Activated gamma-delta T cell treated with anti-CD3 and anti-CD28 coated beads, Interleukin-2, amount 50 U/mL, for 16 hours (primary cell): Measurements from ENCODE around the gene GBF1.

ENCODE experiments used
- DNase-seq: peaks from one replicate; pipeline ENCODE4 v3.0.0-alpha.2; 2020; ENCODE audit warnings: low read depth

The GBF1 gene

GRCh38 chr10:102424145-102424544 is 178.8 kb downstream of the GBF1 start:
- DNase-seq: no peak

- no peak for DNase-seq
Measured at GRCh38 chr10:102424916-102425315, 179.6 kb downstream of the GBF1 start.

DNA sequence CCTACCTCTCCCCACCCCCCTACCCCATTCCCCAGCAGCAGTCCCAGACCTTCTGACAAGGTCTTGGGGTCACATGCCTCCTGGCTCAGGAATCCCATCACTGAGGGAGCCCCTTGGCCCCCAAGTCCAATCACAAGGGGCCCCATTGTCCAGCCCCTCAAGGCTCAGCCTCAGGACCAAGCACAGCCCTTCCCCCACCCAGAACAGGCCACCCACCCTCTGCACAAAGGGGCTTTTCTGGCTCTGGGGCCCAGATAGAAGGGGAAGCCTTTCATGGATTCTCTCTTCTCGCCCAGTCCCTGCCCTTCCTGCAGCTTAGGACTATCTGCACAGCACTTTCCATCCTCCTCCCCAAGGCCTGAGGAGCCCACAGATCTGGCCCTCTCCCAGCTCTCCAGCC is 180.1 kb downstream of the GBF1 start:
- no peak for DNase-seq

DNA sequence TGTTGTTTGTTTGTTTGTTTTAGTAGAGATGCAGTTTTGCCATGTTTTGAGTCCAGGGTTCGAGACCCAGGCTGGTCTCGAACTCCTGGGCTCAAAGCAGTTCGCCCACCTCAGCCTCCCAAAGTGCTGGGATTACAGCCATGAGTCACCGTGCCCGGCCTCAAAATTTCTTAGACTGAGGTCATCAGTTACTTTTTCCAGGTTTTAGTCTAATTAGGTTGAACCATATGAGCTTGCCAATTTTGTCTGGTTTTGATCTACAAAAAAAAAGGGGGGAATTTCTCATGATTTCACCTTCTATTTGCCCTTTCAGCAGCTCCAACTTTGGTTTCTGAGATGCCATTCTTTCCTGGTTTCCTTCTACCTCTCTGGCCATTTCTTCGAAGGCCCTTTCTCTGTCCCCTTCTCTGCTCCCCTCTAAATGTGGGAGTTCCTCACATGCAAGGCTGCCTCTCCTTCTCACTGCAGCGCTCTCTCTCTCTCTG is 181.5 kb downstream of the GBF1 start:
- no peak for DNase-seq

DNA sequence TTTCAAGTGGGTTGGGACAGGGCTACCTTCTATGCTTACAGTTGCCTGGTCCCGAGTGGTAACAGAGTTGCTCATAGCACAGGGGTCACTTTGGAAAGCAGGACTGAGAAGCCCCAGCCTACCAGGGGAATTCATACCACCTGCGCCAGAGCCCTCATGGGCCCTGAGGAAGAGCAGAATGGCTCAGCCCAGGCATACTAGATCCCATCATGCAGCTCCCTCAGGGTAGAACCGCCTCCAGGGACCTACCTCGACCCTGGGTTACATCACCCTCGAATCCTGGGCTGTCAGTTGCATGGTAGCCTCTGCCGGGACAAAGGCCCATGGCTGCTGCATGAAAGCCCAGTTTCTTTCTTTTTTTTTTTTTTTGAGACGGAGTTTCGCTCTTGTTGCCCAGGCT is 184.1 kb downstream of the GBF1 start:
- DNase-seq: no peak

- no peak for DNase-seq
Measured at GRCh38 chr10:102431452-102432124, 186.3 kb downstream of the GBF1 start.
